Prostate gland (tissue), 2 donors: ENCODE results near the gene PCDHB6.
"Not testable (repeated sequence)": the region's sequence is repeated elsewhere in the genome, so short reads cannot be mapped to it uniquely, and the experiment has no call there.

ENCODE experiments used
- CTCF ChIP-seq, 4 experiments: fragments of 200-600 bp in 2 of 4; fragments of 450-650 bp in 2 of 4; sonication (generic) in 2 of 4; IDR thresholded peaks; 1 replicate in 3 of 4; 2 replicates in 1 of 4; pipeline ENCODE4 v1.5.1; 2016 to 2019; ENCODE audit warnings: antibody characterized with exemption in 4 of 4, mild to moderate bottlenecking in 2 of 4, moderate library complexity in 2 of 4
- POLR2A ChIP-seq: fragments of 450-650 bp; IDR thresholded peaks from one replicate; pipeline ENCODE4 v1.6.1; 2016; ENCODE audit warnings: antibody characterized with exemption, mild to moderate bottlenecking

GRCh38 chr5:141102070-141102469 is 47.8 kb upstream of the PCDHB6 start:
- not testable (repeated sequence) for TF ChIP-seq POLR2A; CTCF (IDR thresholded peaks at IDR 0.05)
